Thymus (tissue), 11 donors: ENCODE results near the gene RPL10A. TPM values are rescaled to one million over a fixed set of nuclear protein-coding genes. Genes with fewer than 3 reads are reported as not detected.
A peak's percentile ranks its signal among the peaks of the same experiment; 100 is the strongest.

ENCODE experiments used
- DNase-seq, 9 donors: peaks; one replicate each; pipeline ENCODE4 v3.0.0-alpha.2; 2013; ENCODE audit warnings: low spot score in 9 of 9, low read depth in 6 of 9, missing footprints in 1 of 9
- H3K27ac ChIP-seq, 2 donors: one replicate each; pipeline ENCODE4 v1.5.1; 2013; ENCODE audit warnings: control low read depth in 1 of 2, low read depth in 1 of 2, low read length in 1 of 2, mild to moderate bottlenecking in 1 of 2, moderate library complexity in 1 of 2
- H3K27me3 ChIP-seq, 2 donors: one replicate each; pipeline ENCODE4 v1.5.1; 2013; ENCODE audit warnings: low read length in 1 of 2; ENCODE audit not compliant: control insufficient read depth in 2 of 2, insufficient read depth in 1 of 2
- H3K36me3 ChIP-seq, 2 donors: one replicate each; pipeline ENCODE4 v1.5.1; 2013; ENCODE audit warnings: low read length in 1 of 2, mild to moderate bottlenecking in 1 of 2, moderate library complexity in 1 of 2; ENCODE audit not compliant: control insufficient read depth in 2 of 2, insufficient read depth in 2 of 2
- H3K4me1 ChIP-seq, 2 donors: one replicate each; pipeline ENCODE4 v1.5.1; 2013; ENCODE audit warnings: low read length in 2 of 2; ENCODE audit not compliant: control insufficient read depth in 2 of 2, insufficient read depth in 2 of 2
- H3K4me3 ChIP-seq, 2 donors: one replicate each; pipeline ENCODE4 v1.5.1; 2013; ENCODE audit warnings: low read length in 2 of 2, control low read depth in 1 of 2, mild to moderate bottlenecking in 1 of 2
- H3K9me3 ChIP-seq, 2 donors: one replicate each; pipeline ENCODE4 v1.5.1; 2013; ENCODE audit warnings: low read length in 1 of 2, mild to moderate bottlenecking in 1 of 2; ENCODE audit not compliant: control insufficient read depth in 2 of 2, insufficient read depth in 1 of 2
- WGBS: extraction: QIAGEN DNeasy Blood & Tissue Kit; methylation state at CpG from one replicate; pipeline ENCODE4 v1.1.7; 2013; 5-methylcytosine and 5-hydroxymethylcytosine counted together
- polyA plus RNA-seq: library from polyadenylated mRNA; stranded (reverse); fragments of 200-250 nt; gene quantifications from one replicate; pipeline ENCODE4 v1.2.3, GENCODE V29; 2013
- total RNA-seq: library from RNA; stranded (reverse); fragments of 120-200 nt; gene quantifications from one replicate; pipeline ENCODE4 v1.2.4, GENCODE V29; 2013
- donor health status: healthy.

The RPL10A gene
- total and polyA plus RNA-seq, 2 donors: 1,878 to 2,373 TPM

- Histone ChIP-seq H3K9me3 (peaks cover 0 to 3% of the 10 kb centered on the region in 2 donors), H3K27me3 (no peaks in the 10 kb centered on the region), H3K27ac (peak overlapping the region in 1 of 2 donors; percentile 32), H3K4me3 (peak overlapping the region; percentile 71 to 89), H3K4me1 (peaks cover 9 to 27% of the 10 kb centered on the region in 2 donors), H3K36me3 (peaks cover 44 to 54% of the 10 kb centered on the region in 2 donors)
- no peak for DNase-seq
- 74% methylated on average over 18 of the region's 18 CpGs for WGBS
These were observed 1.8 kb downstream of the RPL10A start for GRCh38 chr6:35469751-35470662.

- H3K9me3 ChIP-seq: peaks cover 0 to 3% of the 10 kb centered on the region in 2 donors
- H3K36me3 ChIP-seq: peaks cover 51 to 58% of the 10 kb centered on the region in 2 donors
- H3K4me1 ChIP-seq: peaks cover 9 to 27% of the 10 kb centered on the region in 2 donors
- H3K27me3 ChIP-seq: no peaks in the 10 kb centered on the region
- H3K4me3 ChIP-seq: no peak overlapping the region
- no peak for DNase-seq
- 86% methylated on average over 3 of the region's 3 CpGs for WGBS
- H3K27ac ChIP-seq: no peak overlapping the region
These were observed 2.5 kb downstream of the RPL10A start for GRCh38 chr6:35470663-35471120.

- H3K27ac ChIP-seq: no peak overlapping the region
- no peak for DNase-seq
- 86% methylated on average over 8 of the region's 8 CpGs for WGBS
- H3K27me3 ChIP-seq: no peaks in the 10 kb centered on the region
- H3K9me3 ChIP-seq: peaks cover 0 to 3% of the 10 kb centered on the region in 2 donors
- H3K4me3 ChIP-seq: no peak overlapping the region
- peaks cover 51 to 55% of the 10 kb centered on the region in 2 donors for H3K36me3 ChIP-seq
- H3K4me1 ChIP-seq: peaks cover 9 to 27% of the 10 kb centered on the region in 2 donors
These were observed 3.7 kb downstream of the RPL10A start for GRCh38 chr6:35471836-35472345.

GRCh38 chr6:35473075-35473849 is 5.1 kb downstream of the RPL10A start:
- H3K36me3 ChIP-seq: peaks cover 51 to 55% of the 10 kb centered on the region in 2 donors
- no peak for DNase-seq
- H3K9me3 ChIP-seq: no peaks in the 10 kb centered on the region
- no peak overlapping the region for H3K4me3 ChIP-seq
- no peaks in the 10 kb centered on the region for H3K27me3 ChIP-seq
- H3K27ac ChIP-seq: no peak overlapping the region
- H3K4me1 ChIP-seq: peaks cover 9 to 20% of the 10 kb centered on the region in 2 donors
- 95% methylated on average over 9 of the region's 9 CpGs for WGBS

GRCh38 chr6:35473850-35474130 is 5.6 kb downstream of the RPL10A start:
- no peak for DNase-seq
- H3K4me1 ChIP-seq: peaks cover 9 to 20% of the 10 kb centered on the region in 2 donors
- H3K4me3 ChIP-seq: no peak overlapping the region
- H3K27ac ChIP-seq: no peak overlapping the region
- H3K9me3 ChIP-seq: no peaks in the 10 kb centered on the region
- peaks cover 51 to 55% of the 10 kb centered on the region in 2 donors for H3K36me3 ChIP-seq
- no peaks in the 10 kb centered on the region for H3K27me3 ChIP-seq

- Histone ChIP-seq H3K4me3 (no peak overlapping the region), H3K4me1 (peaks cover 8 to 17% of the 10 kb centered on the region in 2 donors), H3K9me3 (no peaks in the 10 kb centered on the region), H3K27me3 (no peaks in the 10 kb centered on the region), H3K27ac (no peak overlapping the region), H3K36me3 (peaks cover 48 to 52% of the 10 kb centered on the region in 2 donors)
- WGBS: 97% methylated on average over 14 of the region's 14 CpGs
- no peak for DNase-seq
These were observed 6.1 kb downstream of the RPL10A start for GRCh38 chr6:35474131-35474941.

GRCh38 chr6:35474942-35475570 is 6.9 kb downstream of the RPL10A start:
- Histone ChIP-seq H3K9me3 (no peaks in the 10 kb centered on the region), H3K36me3 (peaks cover 41 to 44% of the 10 kb centered on the region in 2 donors), H3K4me1 (peaks cover 1 to 10% of the 10 kb centered on the region in 2 donors), H3K4me3 (no peak overlapping the region), H3K27ac (no peak overlapping the region), H3K27me3 (no peaks in the 10 kb centered on the region)
- WGBS: 97% methylated on average over 20 of the region's 20 CpGs
- DNase-seq: no peak

GRCh38 chr6:35475573-35475972 is 7.4 kb downstream of the RPL10A start:
- DNase-seq: no peak
- H3K36me3 ChIP-seq: peaks cover 36 to 40% of the 10 kb centered on the region in 2 donors
- peaks cover 0 to 5% of the 10 kb centered on the region in 2 donors for H3K4me1 ChIP-seq
- H3K27ac ChIP-seq: no peak overlapping the region
- no peaks in the 10 kb centered on the region for H3K27me3 ChIP-seq
- H3K4me3 ChIP-seq: no peak overlapping the region
- WGBS: 97% methylated on average over 4 of the region's 4 CpGs
- no peaks in the 10 kb centered on the region for H3K9me3 ChIP-seq
